Osteoblast (primary cell): Measurements from ENCODE around the gene FBXL3. TPM values are rescaled to one million over a fixed set of nuclear protein-coding genes. Genes with fewer than 3 reads are reported as not detected.
"Not testable (repeated sequence)": the region's sequence is repeated elsewhere in the genome, so short reads cannot be mapped to it uniquely, and the experiment has no call there.

ENCODE experiments used
- DNase-seq: peaks from one replicate; pipeline ENCODE4 v3.0.0; 2011; ENCODE audit warnings: low spot score, mixed read lengths; ENCODE audit not compliant: insufficient read length; ENCODE audit errors: missing footprints
- H2AFZ ChIP-seq: 2 replicates; pipeline ENCODE4 v1.6.0; 2011; ENCODE audit warnings: mild to moderate bottlenecking, low read length
- H3K27ac ChIP-seq: 2 replicates; pipeline ENCODE4 v1.5.1; 2011; ENCODE audit warnings: mild to moderate bottlenecking, low read depth, low read length, moderate library complexity
- H3K27me3 ChIP-seq: 2 replicates; pipeline ENCODE4 v1.6.0; 2012; ENCODE audit warnings: mild to moderate bottlenecking, control low read depth, inconsistent platforms, low read length, moderate library complexity; ENCODE audit not compliant: insufficient read depth
- H3K36me3 ChIP-seq: 2 replicates; pipeline ENCODE4 v1.5.1; 2011; ENCODE audit warnings: mild to moderate bottlenecking, low read length, control low read depth, moderate library complexity; ENCODE audit not compliant: insufficient read depth
- H3K4me1 ChIP-seq: 2 replicates; pipeline ENCODE4 v1.5.1; 2011; ENCODE audit warnings: mild to moderate bottlenecking, low read length, control low read depth, moderate library complexity; ENCODE audit not compliant: insufficient read depth
- H3K4me2 ChIP-seq: 2 replicates; pipeline ENCODE4 v1.6.0; 2011; ENCODE audit warnings: mild to moderate bottlenecking, low read length; ENCODE audit not compliant: insufficient read depth
- H3K4me3 ChIP-seq: fragments of 200-600 bp; sonication (generic); 3 replicates; pipeline ENCODE4 v1.5.1; 2012; ENCODE audit warnings: mild to moderate bottlenecking, low read length, inconsistent platforms; ENCODE audit not compliant: insufficient read depth
- H3K79me2 ChIP-seq: 2 replicates; pipeline ENCODE4 v1.6.0; 2012; ENCODE audit warnings: mild to moderate bottlenecking, low read length, control low read depth, inconsistent platforms; ENCODE audit not compliant: insufficient read depth
- H3K9me3 ChIP-seq: 2 replicates; pipeline ENCODE4 v1.5.1; 2011; ENCODE audit warnings: low read depth, low read length, control low read depth
- H4K20me1 ChIP-seq: 2 replicates; pipeline ENCODE4 v1.6.0; 2012; ENCODE audit warnings: mild to moderate bottlenecking, low read length, control low read depth; ENCODE audit not compliant: insufficient read depth
- total RNA-seq: library from RNA; depleted of rRNA; stranded (reverse); fragments of >200 nt; gene quantifications from 2 replicates; pipeline ENCODE4 v1.2.3, GENCODE V29; 2012
- TF ChIP-seq, protein P1 (sequence below): IDR thresholded peaks from 2 replicates; pipeline ENCODE4 v1.5.1; 2011; ENCODE audit warnings: mild to moderate bottlenecking, low read depth, low read length, moderate library complexity; ENCODE audit errors: extremely low read depth

Gene FBXL3
- total RNA-seq, 1 donor: 76.0 TPM

DNA sequence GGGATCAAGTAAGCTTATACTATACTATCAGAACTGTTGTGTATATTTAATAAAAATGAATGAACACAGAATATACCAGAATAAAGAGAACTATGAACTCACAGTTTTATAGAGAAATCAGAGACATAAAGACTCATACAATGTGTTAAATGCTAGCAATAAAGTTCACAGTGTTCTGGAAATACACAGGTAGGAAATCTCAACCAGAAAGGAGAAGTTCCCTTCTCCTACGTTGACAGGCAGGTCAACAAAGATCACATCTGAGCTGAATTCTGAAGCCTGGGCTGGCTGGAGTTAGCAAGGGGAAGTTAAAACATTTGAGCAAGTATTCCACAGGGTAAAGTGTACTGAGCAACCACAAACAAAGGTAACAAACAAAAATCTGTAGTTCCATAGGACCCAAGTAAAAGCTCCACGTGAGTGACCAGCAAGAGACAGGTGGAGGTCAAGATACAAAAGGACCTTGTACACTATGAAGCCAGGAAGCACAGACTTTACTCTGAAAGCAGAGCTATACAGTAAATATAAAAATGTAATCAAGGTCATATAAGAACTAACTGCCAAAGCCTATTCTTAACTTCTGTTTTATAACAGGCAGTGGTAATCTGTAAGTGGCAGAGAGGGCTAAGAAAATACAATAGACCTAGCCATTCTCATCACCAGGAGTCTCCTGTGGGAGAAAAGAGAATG lies 13.0 kb downstream of the FBXL3 start:
- Histone ChIP-seq H3K27ac (no peak overlapping the region), H3K9me3 (no peaks in the 10 kb centered on the region), H3K4me2 (no peak overlapping the region), H3K79me2 (peaks cover 80% of the 10 kb centered on the region), H4K20me1 (peaks cover 5% of the 10 kb centered on the region), H3K4me1 (no peaks in the 10 kb centered on the region), H3K27me3 (no peaks in the 10 kb centered on the region), H3K36me3 (peaks cover 75% of the 10 kb centered on the region), H3K4me3 (no peak overlapping the region), H2AFZ (no peak overlapping the region)
- peak; percentile 26 for DNase-seq
- TF ChIP-seq, protein P1, sequence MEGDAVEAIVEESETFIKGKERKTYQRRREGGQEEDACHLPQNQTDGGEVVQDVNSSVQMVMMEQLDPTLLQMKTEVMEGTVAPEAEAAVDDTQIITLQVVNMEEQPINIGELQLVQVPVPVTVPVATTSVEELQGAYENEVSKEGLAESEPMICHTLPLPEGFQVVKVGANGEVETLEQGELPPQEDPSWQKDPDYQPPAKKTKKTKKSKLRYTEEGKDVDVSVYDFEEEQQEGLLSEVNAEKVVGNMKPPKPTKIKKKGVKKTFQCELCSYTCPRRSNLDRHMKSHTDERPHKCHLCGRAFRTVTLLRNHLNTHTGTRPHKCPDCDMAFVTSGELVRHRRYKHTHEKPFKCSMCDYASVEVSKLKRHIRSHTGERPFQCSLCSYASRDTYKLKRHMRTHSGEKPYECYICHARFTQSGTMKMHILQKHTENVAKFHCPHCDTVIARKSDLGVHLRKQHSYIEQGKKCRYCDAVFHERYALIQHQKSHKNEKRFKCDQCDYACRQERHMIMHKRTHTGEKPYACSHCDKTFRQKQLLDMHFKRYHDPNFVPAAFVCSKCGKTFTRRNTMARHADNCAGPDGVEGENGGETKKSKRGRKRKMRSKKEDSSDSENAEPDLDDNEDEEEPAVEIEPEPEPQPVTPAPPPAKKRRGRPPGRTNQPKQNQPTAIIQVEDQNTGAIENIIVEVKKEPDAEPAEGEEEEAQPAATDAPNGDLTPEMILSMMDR: no peak

DNA sequence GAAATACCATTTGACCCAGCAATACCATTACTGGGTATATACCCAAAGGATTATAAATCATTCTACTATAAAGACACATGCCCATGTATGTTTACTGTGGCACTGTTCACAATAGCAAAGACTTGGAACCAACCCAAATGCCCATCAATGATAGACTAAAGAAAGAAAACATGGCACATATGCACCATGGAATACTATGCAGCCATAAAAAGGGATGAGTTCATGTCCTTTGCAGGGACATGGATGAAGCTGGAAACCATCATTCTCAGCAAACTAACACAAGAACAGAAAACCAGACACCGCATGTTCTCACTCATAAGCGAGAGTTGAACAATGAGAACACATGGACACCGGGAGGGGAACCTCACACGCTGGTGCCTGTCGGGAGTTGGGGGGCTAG lies 17.2 kb downstream of the FBXL3 start:
- H2AFZ ChIP-seq, H3K27me3 ChIP-seq, H3K27ac ChIP-seq, H3K4me1 ChIP-seq, H3K9me3 ChIP-seq, H4K20me1 ChIP-seq, H3K4me2 ChIP-seq, DNase-seq, H3K4me3 ChIP-seq: not testable (repeated sequence)
- peaks cover 60% of the 10 kb centered on the region for H3K36me3 ChIP-seq
- peaks cover 74% of the 10 kb centered on the region for H3K79me2 ChIP-seq

DNA sequence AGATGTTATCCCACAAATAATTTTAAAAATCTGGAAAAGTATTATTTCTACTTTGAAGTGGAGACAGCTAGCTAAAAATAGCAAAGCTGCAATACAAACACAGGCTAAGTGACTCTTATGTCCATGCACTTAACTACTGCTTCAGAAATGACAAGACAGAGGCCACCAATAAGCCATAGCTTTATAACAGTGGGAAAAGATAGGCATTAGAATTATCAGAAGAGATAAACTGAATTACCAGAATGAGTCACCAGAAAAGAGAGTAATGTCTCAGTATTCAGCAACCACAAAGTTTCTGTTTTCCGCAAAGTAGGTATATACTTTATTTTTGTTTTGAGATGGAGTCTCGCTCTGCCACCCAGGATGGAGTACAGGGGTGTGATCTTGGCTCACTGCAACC lies 17.9 kb downstream of the FBXL3 start:
- Histone ChIP-seq H3K27ac (no peak overlapping the region), H3K36me3 (peaks cover 53% of the 10 kb centered on the region), H3K79me2 (peaks cover 71% of the 10 kb centered on the region), H3K4me3 (no peak overlapping the region), H2AFZ (no peak overlapping the region), H3K4me2 (no peak overlapping the region), H3K27me3 (no peaks in the 10 kb centered on the region), H4K20me1 (peaks cover 10% of the 10 kb centered on the region), H3K9me3 (no peaks in the 10 kb centered on the region), H3K4me1 (no peaks in the 10 kb centered on the region)
- TF ChIP-seq, protein P1: no peak
- DNase-seq: no peak

DNA sequence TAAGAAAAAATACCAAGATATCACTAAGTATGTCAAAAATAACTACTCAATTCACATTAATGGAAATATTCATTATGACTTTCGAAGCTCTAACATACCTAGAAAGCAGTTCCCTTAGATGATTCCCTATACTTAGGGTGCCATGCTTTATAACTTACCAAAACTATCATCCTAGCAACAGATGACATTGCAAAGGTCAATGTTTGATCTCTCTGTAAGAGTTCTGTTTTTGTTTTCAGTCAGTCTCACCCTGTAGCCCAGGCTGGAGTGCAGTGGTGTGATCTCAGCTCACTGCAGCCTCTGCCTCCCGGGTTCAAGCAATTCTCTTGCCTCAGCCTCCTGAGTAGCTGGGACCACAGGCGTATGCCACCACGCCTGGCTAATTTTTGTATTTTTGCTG lies 18.6 kb downstream of the FBXL3 start:
- not testable (repeated sequence) for H3K4me3 ChIP-seq, H2AFZ ChIP-seq, H3K4me2 ChIP-seq, H3K27me3 ChIP-seq, DNase-seq, H4K20me1 ChIP-seq, H3K4me1 ChIP-seq, H3K27ac ChIP-seq, H3K9me3 ChIP-seq
- Histone ChIP-seq H3K36me3 (peaks cover 46% of the 10 kb centered on the region), H3K79me2 (peaks cover 64% of the 10 kb centered on the region)

DNA sequence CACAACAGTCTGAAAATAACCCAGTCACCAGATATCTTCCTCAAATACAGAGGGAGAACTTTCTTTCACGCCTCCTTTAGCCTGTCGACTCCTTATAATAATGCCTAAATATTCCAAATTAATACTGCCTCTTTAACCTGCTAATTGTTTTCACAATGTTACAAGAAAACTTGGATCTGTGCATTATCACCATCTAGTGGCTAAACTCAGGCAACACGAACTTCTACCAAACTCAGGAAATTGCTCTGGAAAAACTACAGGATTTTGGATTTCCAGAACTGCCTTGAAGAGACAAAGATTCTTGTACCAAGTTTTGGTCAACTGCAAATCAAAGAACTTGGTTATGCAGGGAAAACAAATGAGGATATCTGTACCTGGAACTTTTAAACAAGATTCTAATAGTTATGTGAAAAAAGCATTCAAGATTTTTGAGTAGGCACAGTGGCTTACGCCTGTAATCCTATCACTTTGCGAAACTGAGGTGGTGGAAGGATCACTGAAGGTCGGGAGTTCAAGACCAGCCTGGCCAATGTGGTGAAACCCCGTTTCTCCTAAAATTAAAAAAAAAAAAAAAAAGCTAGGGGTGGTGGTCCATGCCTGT lies 24.3 kb downstream of the FBXL3 start:
- Histone ChIP-seq H2AFZ (no peak overlapping the region), H3K4me1 (no peaks in the 10 kb centered on the region), H3K36me3 (peaks cover 35% of the 10 kb centered on the region), H3K4me2 (no peak overlapping the region), H4K20me1 (peaks cover 6% of the 10 kb centered on the region), H3K9me3 (no peaks in the 10 kb centered on the region), H3K27ac (no peak overlapping the region), H3K4me3 (no peak overlapping the region), H3K27me3 (no peaks in the 10 kb centered on the region), H3K79me2 (peaks cover 18% of the 10 kb centered on the region)
- no peak for DNase-seq
- TF ChIP-seq, protein P1: peak; percentile 80
